ENCODE data around the gene NELL2. TPM values are rescaled to one million over a fixed set of nuclear protein-coding genes. Genes with fewer than 3 reads are reported as not detected.

Gene NELL2
- total and polyA plus RNA-seq, 8 donors = 0.27 to 0.79 (median 0.71) TPM

DNA sequence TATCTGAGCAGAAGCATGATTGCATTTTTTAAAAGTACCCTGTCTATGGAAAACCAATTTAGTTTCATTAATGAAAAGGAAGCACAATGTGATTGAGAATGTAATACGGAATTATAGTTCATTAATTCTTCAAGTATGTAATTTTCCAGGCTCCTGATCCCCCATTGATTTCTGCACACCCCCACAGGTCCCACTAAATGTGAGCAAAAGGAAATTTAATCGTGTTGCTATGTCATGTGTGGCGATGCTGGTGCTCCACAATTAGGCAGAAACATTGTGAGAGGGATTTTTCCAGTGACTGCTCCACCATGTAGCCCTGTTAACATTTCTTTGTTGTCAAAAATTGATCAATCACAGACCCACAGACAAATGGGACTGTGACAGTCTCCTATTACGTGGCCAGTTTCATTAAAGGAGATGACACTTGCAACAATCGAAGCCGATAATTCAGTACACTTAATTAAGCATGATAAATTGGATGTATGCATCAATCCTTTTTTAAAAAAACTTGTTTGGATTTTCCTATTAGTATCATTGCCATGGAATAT lies 306.0 kb downstream of the NELL2 start:
- DNase-seq (no peak), FAIRE-seq (no peak), ATAC-seq (no peak)
- 66 to 69% methylated on average over 6 of the region's 6 CpGs for WGBS, 2 donors
- Histone ChIP-seq H3K9me3 (no peaks in the 10 kb centered on the region), H3K27ac (no peak overlapping the region), H3K36me3 (no peaks in the 10 kb centered on the region), H3K27me3 (no peaks in the 10 kb centered on the region), H3K4me3 (no peak overlapping the region), H3K4me1 (no peaks in the 10 kb centered on the region)
- TF ChIP-seq, protein P1, sequence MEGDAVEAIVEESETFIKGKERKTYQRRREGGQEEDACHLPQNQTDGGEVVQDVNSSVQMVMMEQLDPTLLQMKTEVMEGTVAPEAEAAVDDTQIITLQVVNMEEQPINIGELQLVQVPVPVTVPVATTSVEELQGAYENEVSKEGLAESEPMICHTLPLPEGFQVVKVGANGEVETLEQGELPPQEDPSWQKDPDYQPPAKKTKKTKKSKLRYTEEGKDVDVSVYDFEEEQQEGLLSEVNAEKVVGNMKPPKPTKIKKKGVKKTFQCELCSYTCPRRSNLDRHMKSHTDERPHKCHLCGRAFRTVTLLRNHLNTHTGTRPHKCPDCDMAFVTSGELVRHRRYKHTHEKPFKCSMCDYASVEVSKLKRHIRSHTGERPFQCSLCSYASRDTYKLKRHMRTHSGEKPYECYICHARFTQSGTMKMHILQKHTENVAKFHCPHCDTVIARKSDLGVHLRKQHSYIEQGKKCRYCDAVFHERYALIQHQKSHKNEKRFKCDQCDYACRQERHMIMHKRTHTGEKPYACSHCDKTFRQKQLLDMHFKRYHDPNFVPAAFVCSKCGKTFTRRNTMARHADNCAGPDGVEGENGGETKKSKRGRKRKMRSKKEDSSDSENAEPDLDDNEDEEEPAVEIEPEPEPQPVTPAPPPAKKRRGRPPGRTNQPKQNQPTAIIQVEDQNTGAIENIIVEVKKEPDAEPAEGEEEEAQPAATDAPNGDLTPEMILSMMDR (IDR thresholded peaks at IDR 0.05) = no peak
- intact Hi-C loops (cut with DNase I) = no loop called here

DNA sequence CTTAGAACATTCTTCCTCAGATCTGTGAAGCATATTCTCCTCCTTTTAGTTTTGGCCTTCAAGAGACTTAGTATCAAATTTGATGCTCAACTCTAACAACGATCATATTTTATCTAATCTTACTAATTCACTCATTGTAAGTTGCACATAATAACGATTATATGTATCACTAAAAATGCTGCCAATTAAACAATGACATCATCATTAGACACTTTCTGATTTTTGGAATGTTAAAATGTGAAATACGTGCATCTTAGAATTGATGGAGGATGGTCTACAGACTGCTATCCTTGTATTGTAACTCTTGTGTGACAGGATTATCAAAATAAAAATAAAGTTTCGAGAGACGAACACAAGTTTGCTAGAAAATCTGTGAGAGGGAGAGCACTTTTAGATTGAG lies 311.0 kb downstream of the NELL2 start:
- no peak for ATAC-seq
- H3K27me3 ChIP-seq = no peaks in the 10 kb centered on the region
- H3K9me3 ChIP-seq = no peaks in the 10 kb centered on the region
- 69 to 80% methylated on average over 5 of the region's 5 CpGs for WGBS, 2 donors
- TF ChIP-seq, protein P1 (IDR thresholded peaks at IDR 0.05) = no peak
- intact Hi-C loops (cut with DNase I) = no loop called here
- no peak for FAIRE-seq
- no peak for DNase-seq
- no peaks in the 10 kb centered on the region for H3K4me1 ChIP-seq
- H3K36me3 ChIP-seq = no peaks in the 10 kb centered on the region
- H3K27ac ChIP-seq = no peak overlapping the region
- H3K4me3 ChIP-seq = no peak overlapping the region

DNA sequence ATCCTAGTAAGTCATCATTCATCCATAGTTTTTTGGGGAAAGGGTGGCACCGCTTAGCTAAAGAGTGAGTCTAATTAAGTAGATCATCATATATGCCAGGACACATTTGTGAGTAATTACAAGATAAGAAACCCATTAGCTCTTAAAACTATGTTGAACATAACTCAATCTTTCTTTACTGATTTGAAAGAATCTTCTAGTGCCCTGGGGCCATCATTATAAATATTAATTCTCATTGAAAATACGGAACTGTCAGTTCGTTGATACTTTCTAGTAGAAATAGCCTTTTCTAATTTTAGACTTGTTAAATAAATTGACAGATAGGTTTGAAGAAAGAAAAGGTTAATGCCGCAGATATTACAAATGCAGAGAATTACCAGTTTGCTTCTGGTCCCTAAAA lies 312.6 kb downstream of the NELL2 start:
- no peaks in the 10 kb centered on the region for H3K4me1 ChIP-seq
- WGBS, 2 donors = 63 to 75% methylated on average over 4 of the region's 4 CpGs
- no peak for FAIRE-seq
- ATAC-seq = no peak
- no peaks in the 10 kb centered on the region for H3K36me3 ChIP-seq
- no peaks in the 10 kb centered on the region for H3K9me3 ChIP-seq
- intact Hi-C loops (cut with DNase I) = no loop called here
- TF ChIP-seq, protein P1 (IDR thresholded peaks at IDR 0.05) = no peak
- H3K27me3 ChIP-seq = no peaks in the 10 kb centered on the region
- no peak overlapping the region for H3K4me3 ChIP-seq
- no peak for DNase-seq
- H3K27ac ChIP-seq = no peak overlapping the region

DNA sequence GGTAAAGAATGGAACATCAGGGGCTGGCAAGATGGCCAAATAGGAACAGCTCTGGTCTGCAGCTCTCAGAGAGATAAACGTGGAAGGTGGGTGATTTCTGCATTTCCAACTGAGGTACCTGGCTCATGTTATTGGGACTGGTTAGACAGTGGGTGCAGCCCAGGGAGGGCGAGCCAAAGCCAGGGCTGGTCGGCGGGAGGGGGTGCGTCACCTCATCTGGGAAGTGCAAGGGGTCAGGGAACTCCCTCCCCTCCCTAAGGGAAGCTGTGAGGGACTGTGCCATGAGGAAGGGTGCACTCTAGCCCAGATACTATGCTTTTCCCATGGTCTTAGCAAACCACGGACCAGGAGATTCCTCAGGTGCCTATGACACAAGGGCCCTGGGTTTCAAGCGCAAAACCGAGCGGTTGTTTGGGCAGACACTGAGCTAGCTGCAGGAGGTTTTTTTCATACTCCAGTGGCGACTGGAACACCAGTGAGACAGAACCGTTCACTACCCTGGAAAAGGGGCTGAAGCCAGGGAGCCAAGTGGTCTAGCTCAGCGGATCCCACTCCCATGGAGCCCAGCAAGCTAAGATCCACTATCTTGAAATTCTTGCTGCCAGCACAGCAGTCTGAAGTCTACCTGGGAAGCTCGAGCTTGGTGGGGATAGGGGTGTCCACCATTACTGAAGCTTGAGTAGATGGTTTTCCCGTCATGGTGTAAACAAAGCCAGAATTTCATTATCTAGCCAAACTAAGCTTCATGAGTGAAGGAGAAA lies 317.6 kb downstream of the NELL2 start:
- H3K4me1 ChIP-seq = no peaks in the 10 kb centered on the region
- peak in 1 of 6 donors; percentile 40 for DNase-seq
- no peak overlapping the region for H3K4me3 ChIP-seq
- H3K36me3 ChIP-seq = no peaks in the 10 kb centered on the region
- H3K27ac ChIP-seq = no peak overlapping the region
- WGBS, 2 donors = 72 to 83% methylated on average over 14 of the region's 14 CpGs
- intact Hi-C loops (cut with DNase I) = no loop called here
- H3K27me3 ChIP-seq = no peaks in the 10 kb centered on the region
- FAIRE-seq = no peak
- no peak for ATAC-seq
- TF ChIP-seq, protein P1 (IDR thresholded peaks at IDR 0.05) = no peak
- H3K9me3 ChIP-seq = no peaks in the 10 kb centered on the region

DNA sequence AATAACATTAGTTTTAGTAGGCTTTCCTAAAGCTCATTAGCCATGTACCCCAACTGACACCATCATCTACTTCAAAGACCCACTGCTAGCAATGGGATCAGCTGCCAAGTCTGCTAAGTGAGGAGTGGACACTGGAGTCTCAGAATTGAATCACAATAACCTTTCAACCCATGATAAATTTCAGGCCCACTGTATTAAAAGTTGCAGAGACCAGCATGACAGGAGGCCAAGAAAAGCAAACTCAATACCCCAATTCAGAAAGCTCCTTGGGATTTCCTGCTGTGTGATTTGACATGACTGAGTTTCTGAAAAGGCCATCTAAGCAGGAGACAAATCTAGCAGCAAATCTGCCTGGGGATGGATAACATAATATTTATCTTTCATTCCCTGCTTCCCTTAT lies 320.7 kb downstream of the NELL2 start:
- no peaks in the 10 kb centered on the region for H3K36me3 ChIP-seq
- H3K9me3 ChIP-seq = no peaks in the 10 kb centered on the region
- H3K4me3 ChIP-seq = no peak overlapping the region
- no peak for DNase-seq
- no peak overlapping the region for H3K27ac ChIP-seq
- TF ChIP-seq, protein P1 (IDR thresholded peaks at IDR 0.05) = no peak
- intact Hi-C loops (cut with DNase I) = no loop called here
- H3K4me1 ChIP-seq = no peaks in the 10 kb centered on the region
- no peak for FAIRE-seq
- no peaks in the 10 kb centered on the region for H3K27me3 ChIP-seq
- ATAC-seq = no peak
